ENCODE data around the gene SLC14A1. TPM values are rescaled to one million over a fixed set of nuclear protein-coding genes. Genes with fewer than 3 reads are reported as not detected.

Gene SLC14A1
- total and polyA plus RNA-seq, 10 of the 15 experiments (the other 5 are each of a cell fraction or from before 2014, with no cell fraction given) = 0.06 to 0.67 (median 0.10) TPM; not detected in 2

- ChIA-PET POLR2A (no interaction called here), CTCF (interaction anchor here (6.0 kb wide), 1 partner anchor 16 kb away, joined by 33 read pairs; no protein-coding TSS in a partner anchor), SMC1A (ENCODE audit: uncharacterized antibody, unreplicated experiment) (interaction anchor here (2.6 kb wide), 1 partner anchor 16 kb away, joined by 16 read pairs; no protein-coding TSS in a partner anchor), RAD21 (ENCODE audit: unreplicated experiment) (no interaction called here)
- no peaks in the 10 kb centered on the region for H3K79me2 ChIP-seq (ENCODE audit: control insufficient read depth, insufficient read depth, low read length)
- H4K20me1 ChIP-seq (ENCODE audit: control insufficient read depth, insufficient read depth) = no peaks in the 10 kb centered on the region
- no peaks in the 10 kb centered on the region for H3K9me3 ChIP-seq (replicated peaks; ENCODE audit: control insufficient read depth, insufficient read depth, low read length)
- peaks cover 12% of the 10 kb centered on the region for H3K4me1 ChIP-seq (ENCODE audit: control insufficient read depth, insufficient read depth, low read length)
- no peak overlapping the region for H2AFZ ChIP-seq (ENCODE audit: control insufficient read depth, low read depth, low read length)
- ATAC-seq = no peak
- no peak overlapping the region for H3K4me3 ChIP-seq
- H3K27ac ChIP-seq (ENCODE audit: control insufficient read depth, insufficient read depth) = no peak overlapping the region
- in situ Hi-C loops (cut with MboI) (no loop called here), intact Hi-C loops (cut with micrococcal nuclease; ENCODE audit: unreplicated experiment) (no loop called here)
- no peak for TF ChIP-seq SMC3 (IDR thresholded peaks at IDR 0.05; ENCODE audit: borderline replicate concordance, low read length)
- TF ChIP-seq TARDBP (IDR thresholded peaks at IDR 0.05; ENCODE audit: borderline replicate concordance) = no peak
- no peak for TF ChIP-seq ETV6 (conservative IDR thresholded peaks at IDR 0.05 in 1 of 2, IDR thresholded peaks at IDR 0.05 in 1 of 2; ENCODE audit: borderline replicate concordance in 1 of 2, low read depth in 1 of 2)
- no peak for TF ChIP-seq CUX1 (IDR thresholded peaks at IDR 0.05; ENCODE audit: insufficient replicate concordance, low read depth, low read length)
- no peak for TF ChIP-seq EGR1 (IDR thresholded peaks at IDR 0.05; ENCODE audit: borderline replicate concordance in 1 of 2, low read depth in 2 of 2, low read length in 2 of 2)
- TF ChIP-seq NFYB (IDR thresholded peaks at IDR 0.05; ENCODE audit: insufficient read depth, low read depth, low read length) = no peak
- no peak for TF ChIP-seq E4F1 (IDR thresholded peaks at IDR 0.05; ENCODE audit: borderline replicate concordance, partially characterized antibody)
- no peak for TF ChIP-seq POLR2A (IDR thresholded peaks at IDR 0.05; ENCODE audit: low read depth, low read length)
- TF ChIP-seq RUNX3 (IDR thresholded peaks at IDR 0.05; ENCODE audit: low read length) = no peak
- no peaks in the 10 kb centered on the region for H3K36me3 ChIP-seq (ENCODE audit: control insufficient read depth in 2 of 2, insufficient read depth in 2 of 2, low read length in 1 of 2)
- H3K9ac ChIP-seq (ENCODE audit: control insufficient read depth, insufficient read depth, low read length) = no peak overlapping the region
- no peak overlapping the region for H3K4me2 ChIP-seq (ENCODE audit: control insufficient read depth, insufficient read depth)
- no peak for DNase-seq (ENCODE audit: low read depth, low spot score)
- WGBS (ENCODE audit: insufficient coverage, insufficient replicate concordance, low lambda C conversion rate, missing lambda C conversion rate) = 76% methylated on average over 8 of the region's 8 CpGs
- no peak for FAIRE-seq
- H3K27me3 ChIP-seq (replicated peaks in 1 of 2; ENCODE audit: control insufficient read depth in 2 of 2, insufficient read depth in 2 of 2, low read length in 1 of 2) = no peaks in the 10 kb centered on the region
- BruUV-seq (replicated peaks) = no TSS peak
These were observed 41.8 kb upstream of the SLC14A1 start for GRCh38 chr18:45682181-45682580.
